Osteoblast (primary cell): ENCODE results near the gene MIF. TPM values are rescaled to one million over a fixed set of nuclear protein-coding genes. Genes with fewer than 3 reads are reported as not detected.

Experiments
- DNase-seq: peaks from one replicate; pipeline ENCODE4 v3.0.0; 2011; ENCODE audit warnings: low spot score, mixed read lengths; ENCODE audit not compliant: insufficient read length; ENCODE audit errors: missing footprints
- H2AFZ ChIP-seq: 2 replicates; pipeline ENCODE4 v1.6.0; 2011; ENCODE audit warnings: mild to moderate bottlenecking, low read length
- H3K27ac ChIP-seq: 2 replicates; pipeline ENCODE4 v1.5.1; 2011; ENCODE audit warnings: mild to moderate bottlenecking, low read depth, low read length, moderate library complexity
- H3K27me3 ChIP-seq: 2 replicates; pipeline ENCODE4 v1.6.0; 2012; ENCODE audit warnings: mild to moderate bottlenecking, control low read depth, inconsistent platforms, low read length, moderate library complexity; ENCODE audit not compliant: insufficient read depth
- H3K36me3 ChIP-seq: 2 replicates; pipeline ENCODE4 v1.5.1; 2011; ENCODE audit warnings: mild to moderate bottlenecking, low read length, control low read depth, moderate library complexity; ENCODE audit not compliant: insufficient read depth
- H3K4me1 ChIP-seq: 2 replicates; pipeline ENCODE4 v1.5.1; 2011; ENCODE audit warnings: mild to moderate bottlenecking, low read length, control low read depth, moderate library complexity; ENCODE audit not compliant: insufficient read depth
- H3K4me2 ChIP-seq: 2 replicates; pipeline ENCODE4 v1.6.0; 2011; ENCODE audit warnings: mild to moderate bottlenecking, low read length; ENCODE audit not compliant: insufficient read depth
- H3K4me3 ChIP-seq: fragments of 200-600 bp; sonication (generic); 3 replicates; pipeline ENCODE4 v1.5.1; 2012; ENCODE audit warnings: mild to moderate bottlenecking, low read length, inconsistent platforms; ENCODE audit not compliant: insufficient read depth
- H3K79me2 ChIP-seq: 2 replicates; pipeline ENCODE4 v1.6.0; 2012; ENCODE audit warnings: mild to moderate bottlenecking, low read length, control low read depth, inconsistent platforms; ENCODE audit not compliant: insufficient read depth
- H3K9me3 ChIP-seq: 2 replicates; pipeline ENCODE4 v1.5.1; 2011; ENCODE audit warnings: low read depth, low read length, control low read depth
- H4K20me1 ChIP-seq: 2 replicates; pipeline ENCODE4 v1.6.0; 2012; ENCODE audit warnings: mild to moderate bottlenecking, low read length, control low read depth; ENCODE audit not compliant: insufficient read depth
- total RNA-seq: library from RNA; depleted of rRNA; stranded (reverse); fragments of >200 nt; gene quantifications from 2 replicates; pipeline ENCODE4 v1.2.3, GENCODE V29; 2012
- TF ChIP-seq, protein P1 (sequence below): IDR thresholded peaks from 2 replicates; pipeline ENCODE4 v1.5.1; 2011; ENCODE audit warnings: mild to moderate bottlenecking, low read depth, low read length, moderate library complexity; ENCODE audit errors: extremely low read depth

Gene MIF
- total RNA-seq, 1 donor = 131 TPM

DNA sequence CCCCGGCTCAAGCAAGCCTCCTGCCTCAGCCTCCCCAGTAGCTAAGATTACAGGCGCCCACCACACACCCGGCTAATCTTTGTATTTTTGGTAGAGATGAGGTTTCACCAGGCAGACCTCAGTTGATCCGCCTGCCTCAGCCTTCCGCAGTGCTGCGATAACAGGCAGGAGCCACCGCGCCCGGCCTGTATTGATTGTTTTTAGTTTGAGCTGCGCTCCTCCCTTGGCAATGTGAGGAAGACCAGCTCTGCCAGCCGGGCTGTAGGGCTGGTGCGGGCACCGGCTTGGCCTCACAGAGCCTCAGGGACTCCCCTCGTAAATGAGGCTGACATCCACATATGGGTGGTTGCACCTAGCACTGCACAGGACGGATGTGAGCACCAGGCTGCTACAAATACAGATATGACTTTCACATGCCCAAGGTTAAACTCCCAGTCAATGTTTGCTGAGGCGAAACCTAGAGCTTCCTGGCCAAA lies 44.0 kb upstream of the MIF start:
- DNase-seq = peak; percentile 80
- Histone ChIP-seq H3K9me3 (no peaks in the 10 kb centered on the region), H4K20me1 (no peaks in the 10 kb centered on the region), H3K4me2 (no peak overlapping the region), H3K36me3 (no peaks in the 10 kb centered on the region), H3K4me1 (peaks cover 5% of the 10 kb centered on the region), H3K4me3 (no peak overlapping the region), H3K79me2 (no peaks in the 10 kb centered on the region), H3K27ac (no peak overlapping the region), H3K27me3 (peaks cover 4% of the 10 kb centered on the region), H2AFZ (no peak overlapping the region)
- TF ChIP-seq, protein P1, sequence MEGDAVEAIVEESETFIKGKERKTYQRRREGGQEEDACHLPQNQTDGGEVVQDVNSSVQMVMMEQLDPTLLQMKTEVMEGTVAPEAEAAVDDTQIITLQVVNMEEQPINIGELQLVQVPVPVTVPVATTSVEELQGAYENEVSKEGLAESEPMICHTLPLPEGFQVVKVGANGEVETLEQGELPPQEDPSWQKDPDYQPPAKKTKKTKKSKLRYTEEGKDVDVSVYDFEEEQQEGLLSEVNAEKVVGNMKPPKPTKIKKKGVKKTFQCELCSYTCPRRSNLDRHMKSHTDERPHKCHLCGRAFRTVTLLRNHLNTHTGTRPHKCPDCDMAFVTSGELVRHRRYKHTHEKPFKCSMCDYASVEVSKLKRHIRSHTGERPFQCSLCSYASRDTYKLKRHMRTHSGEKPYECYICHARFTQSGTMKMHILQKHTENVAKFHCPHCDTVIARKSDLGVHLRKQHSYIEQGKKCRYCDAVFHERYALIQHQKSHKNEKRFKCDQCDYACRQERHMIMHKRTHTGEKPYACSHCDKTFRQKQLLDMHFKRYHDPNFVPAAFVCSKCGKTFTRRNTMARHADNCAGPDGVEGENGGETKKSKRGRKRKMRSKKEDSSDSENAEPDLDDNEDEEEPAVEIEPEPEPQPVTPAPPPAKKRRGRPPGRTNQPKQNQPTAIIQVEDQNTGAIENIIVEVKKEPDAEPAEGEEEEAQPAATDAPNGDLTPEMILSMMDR = no peak

DNA sequence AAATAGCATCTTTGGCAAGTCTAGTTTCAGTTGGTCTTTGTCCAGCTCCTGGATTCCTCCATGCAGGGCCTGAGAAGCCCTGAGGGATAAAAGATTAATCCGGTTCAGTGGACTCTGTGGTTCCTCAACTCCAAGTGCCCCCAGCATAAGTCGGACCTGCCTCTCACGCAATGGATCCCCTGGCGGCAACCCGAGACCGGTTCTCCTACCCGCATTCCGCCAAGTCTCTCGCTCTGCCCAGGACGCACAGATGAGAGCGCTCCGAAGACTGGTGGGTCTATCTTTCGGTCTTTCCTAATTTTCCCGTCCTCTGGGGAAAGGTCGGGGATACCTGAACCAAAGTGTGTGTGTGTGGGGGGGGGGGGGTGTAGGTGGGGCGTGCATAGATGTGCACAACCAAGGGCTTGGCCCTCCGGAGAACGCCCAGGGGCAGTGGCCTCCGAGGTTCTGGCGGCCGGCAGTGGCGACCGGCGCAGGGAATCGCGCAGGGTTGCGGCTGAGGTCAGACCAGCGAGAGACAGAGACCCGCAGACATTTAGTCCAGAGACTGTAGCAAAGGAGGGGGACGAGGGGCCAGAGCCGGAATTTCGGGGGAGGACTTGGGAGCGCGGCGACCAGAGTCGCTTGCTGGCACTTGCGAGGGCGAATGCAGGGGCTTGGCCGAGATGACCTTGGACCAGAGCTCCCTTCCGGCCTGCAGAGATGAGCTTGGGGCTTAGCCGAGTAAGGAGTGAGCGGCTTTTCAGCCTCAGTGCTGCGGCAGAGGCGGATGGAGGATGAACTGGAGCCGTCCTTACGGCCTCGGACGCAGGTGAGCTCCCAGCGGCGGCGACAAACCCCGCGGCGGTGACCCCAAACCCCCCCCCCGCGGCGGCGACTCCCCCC lies 37.2 kb upstream of the MIF start:
- Histone ChIP-seq H3K36me3 (no peaks in the 10 kb centered on the region), H3K4me3 (peak overlapping the region; percentile 93), H3K4me2 (peak overlapping the region; percentile 100), H3K9me3 (no peaks in the 10 kb centered on the region), H2AFZ (peak overlapping the region; percentile 100), H4K20me1 (peaks cover 3% of the 10 kb centered on the region), H3K4me1 (peaks cover 10% of the 10 kb centered on the region), H3K27me3 (no peaks in the 10 kb centered on the region), H3K27ac (peak overlapping the region; percentile 69), H3K79me2 (no peaks in the 10 kb centered on the region)
- DNase-seq = peak; percentile 94
- TF ChIP-seq, protein P1 = no peak

DNA sequence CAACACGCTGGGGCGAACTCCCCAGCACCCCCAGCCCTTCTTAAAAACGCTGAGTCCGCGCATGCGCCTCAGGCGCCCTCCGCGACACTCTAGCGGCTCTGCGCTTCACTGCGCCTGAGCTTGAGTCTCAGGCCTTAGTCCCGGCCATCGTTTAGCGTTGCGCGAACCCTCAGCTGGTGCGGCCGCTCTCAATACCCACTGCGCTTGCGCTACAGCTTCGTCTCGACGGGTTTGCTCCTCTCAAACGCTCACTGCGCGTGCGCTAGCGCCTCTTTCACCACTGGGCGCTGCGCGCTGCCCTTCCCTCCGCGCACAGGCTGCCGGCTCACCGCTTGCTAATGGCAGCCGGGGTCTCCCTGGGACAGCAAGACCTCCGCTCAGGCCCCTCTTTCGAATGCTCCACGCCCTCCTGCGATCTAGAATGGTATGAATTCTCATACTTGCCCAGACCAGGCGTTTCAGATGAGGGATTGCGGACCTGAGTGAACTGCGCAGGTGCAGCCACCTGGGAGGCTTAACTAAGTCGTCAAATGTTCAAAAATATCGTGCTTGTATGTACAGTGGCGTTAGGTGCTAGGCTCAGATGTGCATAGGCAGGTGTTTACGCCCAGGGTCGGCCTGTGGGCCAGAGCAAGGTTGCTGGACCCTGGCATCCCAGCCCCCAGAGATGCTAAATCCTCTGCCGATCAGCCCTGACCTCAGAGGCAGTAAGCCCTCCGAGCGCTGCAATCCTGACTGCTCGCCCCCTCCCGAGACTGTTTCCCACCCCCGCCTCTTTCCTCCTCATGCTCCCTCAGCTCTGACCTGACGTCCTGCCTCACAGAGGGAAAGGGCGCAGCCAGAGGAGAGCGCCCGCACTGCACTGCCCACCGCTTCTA lies 36.3 kb upstream of the MIF start, which contains the start of gene SLC2A11:
Gene SLC2A11 (plus strand): TSS at position 270 of the 878 bp plus-strand sequence. CDS start 125 bp downstream, at position 395.
- H3K27ac ChIP-seq = peak within 1 kb of the TSS; percentile 69
- H3K9me3 ChIP-seq = no peaks in the 10 kb centered on the region

More for the DNA sequence above, 36.3 kb upstream of the MIF start, which contains the start of gene SLC2A11:
- H4K20me1 ChIP-seq = peaks cover 3% of the 10 kb centered on the region
- peak within 1 kb of the TSS; percentile 100 for H2AFZ ChIP-seq
- no peaks in the 10 kb centered on the region for H3K27me3 ChIP-seq
- H3K36me3 ChIP-seq = no peaks in the 10 kb centered on the region
- DNase-seq = peak; percentile 99
- peak within 1 kb of the TSS; percentile 93 for H3K4me3 ChIP-seq
- H3K79me2 ChIP-seq = no peaks in the 10 kb centered on the region
- peaks cover 10% of the 10 kb centered on the region for H3K4me1 ChIP-seq
- H3K4me2 ChIP-seq = peak within 1 kb of the TSS; percentile 100
- TF ChIP-seq, protein P1 = peak; percentile 12
